NOMO-1 (cell line): Measurements from ENCODE around the gene PYGB.

Experiments used
- DNase-seq, 2 experiments: peaks; one replicate each; lab custom pipeline; 2025; ENCODE audit not compliant: unreplicated experiment in 2 of 2; lab: John Stamatoyannopoulos, UW

Gene PYGB

GRCh38 chr20:25292176-25292891 is 44.4 kb downstream of the PYGB start:
- DNase-seq = no peak

GRCh38 chr20:25293507-25293906 is 45.6 kb downstream of the PYGB start:
- no peak for DNase-seq

- DNase-seq = no peak
These were observed 46.1 kb downstream of the PYGB start for GRCh38 chr20:25293910-25294458.

- DNase-seq = no peak
These were observed 46.8 kb downstream of the PYGB start for GRCh38 chr20:25294459-25295385.

- no peak for DNase-seq
These were observed 47.7 kb downstream of the PYGB start for GRCh38 chr20:25295386-25296093.

- DNase-seq = peak in 1 of 2 experiments; percentile 5
These were observed 48.5 kb downstream of the PYGB start for GRCh38 chr20:25296094-25297093.

GRCh38 chr20:25297141-25297905 is 49.4 kb downstream of the PYGB start:
- DNase-seq = no peak

- no peak for DNase-seq
These were observed 51.9 kb downstream of the PYGB start for GRCh38 chr20:25299806-25300205.

- no peak for DNase-seq
These were observed 52.7 kb downstream of the PYGB start for GRCh38 chr20:25300496-25301170.

GRCh38 chr20:25301357-25301920 is 53.6 kb downstream of the PYGB start:
- DNase-seq = no peak

GRCh38 chr20:25302596-25302995 is 54.7 kb downstream of the PYGB start:
- DNase-seq = no peak

GRCh38 chr20:25303292-25304024 is 55.6 kb downstream of the PYGB start:
- no peak for DNase-seq

GRCh38 chr20:25304025-25304549 is 56.2 kb downstream of the PYGB start:
- DNase-seq = no peak

- no peak for DNase-seq
These were observed 59.4 kb downstream of the PYGB start for GRCh38 chr20:25306991-25307903.

- DNase-seq = no peak
These were observed 60.2 kb downstream of the PYGB start for GRCh38 chr20:25308083-25308491.
